ENCODE results near the gene APC2.

The APC2 gene

GRCh38 chr19:1420590-1420989, 29.3 kb upstream of the APC2 start:
- no peak overlapping the region for H3K4me3 ChIP-seq (IDR thresholded peaks at IDR 0.05; ENCODE audit: insufficient read depth, low read depth, low read length)
- no peak overlapping the region for H3K9ac ChIP-seq
- no peak overlapping the region for H3K27ac ChIP-seq
- H3K36me3 ChIP-seq (ENCODE audit: insufficient read depth) = no peaks in the 10 kb centered on the region; the same call in 1 of the 2 replicates
- H3K4me1 ChIP-seq (ENCODE audit: low read depth, poor library complexity, severe bottlenecking) = no peaks in the 10 kb centered on the region
- TF ChIP-seq CTCF (conservative IDR thresholded peaks at IDR 0.05; ENCODE audit: low read depth, low read length) = no peak
- H4K20me1 ChIP-seq (ENCODE audit: insufficient read depth) = peaks cover 8% of the 10 kb centered on the region; the same call in 1 of the 2 replicates
- no peaks in the 10 kb centered on the region for H3K27me3 ChIP-seq (ENCODE audit: insufficient read depth, low read depth)
- H2AFZ ChIP-seq (ENCODE audit: low read depth) = no peak overlapping the region
- H3K79me2 ChIP-seq (ENCODE audit: insufficient read depth, low read depth) = peaks cover 68% of the 10 kb centered on the region
- no peak overlapping the region for H3K4me2 ChIP-seq

- peaks cover 10% of the 10 kb centered on the region; the same call in 1 of the 2 replicates for H4K20me1 ChIP-seq (ENCODE audit: insufficient read depth)
- H3K27ac ChIP-seq = no peak overlapping the region
Measured at GRCh38 chr19:1421218-1421957, 28.5 kb upstream of the APC2 start.

GRCh38 chr19:1421958-1422305, 28.0 kb upstream of the APC2 start:
- Histone ChIP-seq H3K36me3 (ENCODE audit: insufficient read depth) (no peaks in the 10 kb centered on the region; the same call in 1 of the 2 replicates), H3K4me3 (IDR thresholded peaks at IDR 0.05; ENCODE audit: insufficient read depth, low read depth, low read length) (no peak overlapping the region), H4K20me1 (ENCODE audit: insufficient read depth) (peaks cover 10% of the 10 kb centered on the region; the same call in 1 of the 2 replicates), H3K4me1 (ENCODE audit: low read depth, poor library complexity, severe bottlenecking) (no peaks in the 10 kb centered on the region), H3K4me2 (no peak overlapping the region), H3K9ac (no peak overlapping the region), H3K27me3 (ENCODE audit: insufficient read depth, low read depth) (no peaks in the 10 kb centered on the region), H2AFZ (ENCODE audit: low read depth) (no peak overlapping the region), H3K79me2 (ENCODE audit: insufficient read depth, low read depth) (peaks cover 59% of the 10 kb centered on the region), H3K27ac (no peak overlapping the region)
- TF ChIP-seq CTCF (conservative IDR thresholded peaks at IDR 0.05; ENCODE audit: low read depth, low read length) = no peak

More at GRCh38 chr19:1421218-1421957, 28.5 kb upstream of the APC2 start:
- Histone ChIP-seq H3K9ac (no peak overlapping the region), H3K36me3 (ENCODE audit: insufficient read depth) (no peaks in the 10 kb centered on the region; the same call in 1 of the 2 replicates), H3K4me3 (IDR thresholded peaks at IDR 0.05; ENCODE audit: insufficient read depth, low read depth, low read length) (no peak overlapping the region), H2AFZ (ENCODE audit: low read depth) (no peak overlapping the region), H3K79me2 (ENCODE audit: insufficient read depth, low read depth) (peaks cover 64% of the 10 kb centered on the region), H3K27me3 (ENCODE audit: insufficient read depth, low read depth) (no peaks in the 10 kb centered on the region), H3K4me2 (no peak overlapping the region), H3K4me1 (ENCODE audit: low read depth, poor library complexity, severe bottlenecking) (no peaks in the 10 kb centered on the region)
- no peak for TF ChIP-seq CTCF (conservative IDR thresholded peaks at IDR 0.05; ENCODE audit: low read depth, low read length)

GRCh38 chr19:1422360-1422759, 27.6 kb upstream of the APC2 start:
- H3K36me3 ChIP-seq (ENCODE audit: insufficient read depth) = no peaks in the 10 kb centered on the region; the same call in 1 of the 2 replicates
- H3K9ac ChIP-seq = no peak overlapping the region
- no peaks in the 10 kb centered on the region for H3K4me1 ChIP-seq (ENCODE audit: low read depth, poor library complexity, severe bottlenecking)
- H4K20me1 ChIP-seq (ENCODE audit: insufficient read depth) = peaks cover 10% of the 10 kb centered on the region; the same call in 1 of the 2 replicates
- H3K27ac ChIP-seq = no peak overlapping the region
- H3K79me2 ChIP-seq (ENCODE audit: insufficient read depth, low read depth) = peaks cover 55% of the 10 kb centered on the region
- H3K4me2 ChIP-seq = no peak overlapping the region
- H2AFZ ChIP-seq (ENCODE audit: low read depth) = no peak overlapping the region
- no peak for TF ChIP-seq CTCF (conservative IDR thresholded peaks at IDR 0.05; ENCODE audit: low read depth, low read length)
- no peaks in the 10 kb centered on the region for H3K27me3 ChIP-seq (ENCODE audit: insufficient read depth, low read depth)
- H3K4me3 ChIP-seq (IDR thresholded peaks at IDR 0.05; ENCODE audit: insufficient read depth, low read depth, low read length) = no peak overlapping the region
